Measurements from ENCODE around the gene LIMK1. TPM values are rescaled to one million over a fixed set of nuclear protein-coding genes. Genes with fewer than 3 reads are reported as not detected.

LIMK1 gene
- total and polyA plus RNA-seq, 2 experiments from 2014 or later: 15.6 to 54.4 TPM

- TF ChIP-seq CTCF (IDR thresholded peaks at IDR 0.05; ENCODE audit: low read depth, low read length): no peak
- Histone ChIP-seq H3K4me3 (no peak overlapping the region), H3K27ac (peak overlapping the region; percentile 80), H3K27me3 (no peaks in the 10 kb centered on the region), H3K4me1 (ENCODE audit: low read depth) (peaks cover 16% of the 10 kb centered on the region), H3K9me3 (ENCODE audit: low read depth) (no peaks in the 10 kb centered on the region), H3K36me3 (peaks cover 3% of the 10 kb centered on the region)
- DNase-seq (ENCODE audit: low read depth in 1 of 2, low spot score in 1 of 2): no peak
Observed at GRCh38 chr7:74082770-74083116, 861 bp upstream of the LIMK1 start.

GRCh38 chr7:74083928-74084721, 521 bp downstream of the LIMK1 start:
- TF ChIP-seq CTCF (IDR thresholded peaks at IDR 0.05; ENCODE audit: low read depth, low read length): no peak
- Histone ChIP-seq H3K4me1 (ENCODE audit: low read depth) (peaks cover 12% of the 10 kb centered on the region), H3K27me3 (no peaks in the 10 kb centered on the region), H3K4me3 (peak overlapping the region; percentile 60), H3K27ac (no peak overlapping the region), H3K9me3 (ENCODE audit: low read depth) (no peaks in the 10 kb centered on the region), H3K36me3 (peaks cover 3% of the 10 kb centered on the region)
- DNase-seq (ENCODE audit: low read depth in 1 of 2, low spot score in 1 of 2): peak; percentile 44 to 56

GRCh38 chr7:74084722-74085578, 1.3 kb downstream of the LIMK1 start:
- H3K27me3 ChIP-seq: no peaks in the 10 kb centered on the region
- no peak for TF ChIP-seq CTCF (IDR thresholded peaks at IDR 0.05; ENCODE audit: low read depth, low read length)
- peak overlapping the region; percentile 60 for H3K4me3 ChIP-seq
- H3K4me1 ChIP-seq (ENCODE audit: low read depth): peaks cover 12% of the 10 kb centered on the region
- no peak overlapping the region for H3K27ac ChIP-seq
- DNase-seq (ENCODE audit: low read depth in 1 of 2, low spot score in 1 of 2): no peak
- H3K36me3 ChIP-seq: peaks cover 3% of the 10 kb centered on the region
- H3K9me3 ChIP-seq (ENCODE audit: low read depth): no peaks in the 10 kb centered on the region

GRCh38 chr7:74087791-74088453, 4.3 kb downstream of the LIMK1 start:
- H3K9me3 ChIP-seq (ENCODE audit: low read depth): no peaks in the 10 kb centered on the region
- DNase-seq (ENCODE audit: low read depth in 1 of 2, low spot score in 1 of 2): no peak
- H3K4me3 ChIP-seq: no peak overlapping the region
- H3K4me1 ChIP-seq (ENCODE audit: low read depth): peaks cover 9% of the 10 kb centered on the region
- H3K27ac ChIP-seq: no peak overlapping the region
- no peaks in the 10 kb centered on the region for H3K27me3 ChIP-seq
- peaks cover 3% of the 10 kb centered on the region for H3K36me3 ChIP-seq
- TF ChIP-seq CTCF (IDR thresholded peaks at IDR 0.05; ENCODE audit: low read depth, low read length): no peak

GRCh38 chr7:74092321-74092963, 8.8 kb downstream of the LIMK1 start:
- no peak for TF ChIP-seq CTCF (IDR thresholded peaks at IDR 0.05; ENCODE audit: low read depth, low read length)
- H3K36me3 ChIP-seq: no peaks in the 10 kb centered on the region
- peaks cover 16% of the 10 kb centered on the region for H3K4me1 ChIP-seq (ENCODE audit: low read depth)
- no peak overlapping the region for H3K4me3 ChIP-seq
- H3K27ac ChIP-seq: no peak overlapping the region
- H3K27me3 ChIP-seq: no peaks in the 10 kb centered on the region
- no peaks in the 10 kb centered on the region for H3K9me3 ChIP-seq (ENCODE audit: low read depth)
- DNase-seq (ENCODE audit: low read depth in 1 of 2, low spot score in 1 of 2): no peak
